ENCODE results near the gene PARD3B. TPM values are rescaled to one million over a fixed set of nuclear protein-coding genes. Genes with fewer than 3 reads are reported as not detected.

The PARD3B gene
- total and polyA plus RNA-seq, 2 of the 13 experiments (the other 11 are each of a cell fraction or from before 2014, with no cell fraction given), result 0.71 to 2.3 TPM

GRCh38 chr2:204722691-204723090, 177.4 kb downstream of the PARD3B start:
- FAIRE-seq (no peak), ATAC-seq (no peak), DNase-seq (ENCODE audit: low spot score) (no peak)
- Histone ChIP-seq H3K9me3 (ENCODE audit: low read length) (peaks cover 83% of the 10 kb centered on the region), H3K4me1 (ENCODE audit: insufficient read depth, low read length) (no peaks in the 10 kb centered on the region), H3K79me2 (ENCODE audit: insufficient read depth, low read length) (no peaks in the 10 kb centered on the region), H3K9ac (ENCODE audit: insufficient read depth, low read depth, low read length) (no peak overlapping the region), H3K36me3 (replicated peaks in 1 of 2; ENCODE audit: control insufficient read depth in 1 of 2, insufficient read depth in 2 of 2, low read length in 2 of 2) (no peaks in the 10 kb centered on the region), H3K4me2 (ENCODE audit: low read depth, low read length) (no peak overlapping the region), H3K27ac (ENCODE audit: extremely low read length, insufficient read depth, low read length) (no peak overlapping the region), H4K20me1 (ENCODE audit: insufficient read depth, low read length) (no peaks in the 10 kb centered on the region), H2AFZ (ENCODE audit: low read length) (no peak overlapping the region), H3K27me3 (ENCODE audit: control insufficient read depth in 1 of 2, insufficient read depth in 2 of 2, low read length in 2 of 2) (no peaks in the 10 kb centered on the region), H3K4me3 (replicated peaks in 1 of 3; ENCODE audit: insufficient read depth in 1 of 3, low read depth in 2 of 3, low read length in 3 of 3) (no peak overlapping the region)
- WGBS (ENCODE audit: low lambda C conversion rate), result 15% methylated on average over 2 of the region's 2 CpGs
- ChIA-PET POLR2A (no interaction called here), CTCF (ENCODE audit: low intra/inter-chr PET ratio, low total read pairs) (no interaction called here)
- TF ChIP-seq, protein P1, sequence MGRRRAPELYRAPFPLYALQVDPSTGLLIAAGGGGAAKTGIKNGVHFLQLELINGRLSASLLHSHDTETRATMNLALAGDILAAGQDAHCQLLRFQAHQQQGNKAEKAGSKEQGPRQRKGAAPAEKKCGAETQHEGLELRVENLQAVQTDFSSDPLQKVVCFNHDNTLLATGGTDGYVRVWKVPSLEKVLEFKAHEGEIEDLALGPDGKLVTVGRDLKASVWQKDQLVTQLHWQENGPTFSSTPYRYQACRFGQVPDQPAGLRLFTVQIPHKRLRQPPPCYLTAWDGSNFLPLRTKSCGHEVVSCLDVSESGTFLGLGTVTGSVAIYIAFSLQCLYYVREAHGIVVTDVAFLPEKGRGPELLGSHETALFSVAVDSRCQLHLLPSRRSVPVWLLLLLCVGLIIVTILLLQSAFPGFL (CRISPR knock-in tag; IDR thresholded peaks at IDR 0.05), result no peak
- TF ChIP-seq KDM2A (CRISPR knock-in tag; IDR thresholded peaks at IDR 0.05; ENCODE audit: borderline replicate concordance, low read depth), result no peak
- no peak for TF ChIP-seq BORCS8-MEF2B (CRISPR knock-in tag; IDR thresholded peaks at IDR 0.05)
- TF ChIP-seq HINFP (CRISPR knock-in tag; IDR thresholded peaks at IDR 0.05; ENCODE audit: low read depth), result no peak
- no peak for TF ChIP-seq GTF3A (CRISPR knock-in tag; conservative IDR thresholded peaks at IDR 0.05)
- no peak for TF ChIP-seq ZNF143 (CRISPR knock-in tag; IDR thresholded peaks at IDR 0.05)
- TF ChIP-seq, protein P2, sequence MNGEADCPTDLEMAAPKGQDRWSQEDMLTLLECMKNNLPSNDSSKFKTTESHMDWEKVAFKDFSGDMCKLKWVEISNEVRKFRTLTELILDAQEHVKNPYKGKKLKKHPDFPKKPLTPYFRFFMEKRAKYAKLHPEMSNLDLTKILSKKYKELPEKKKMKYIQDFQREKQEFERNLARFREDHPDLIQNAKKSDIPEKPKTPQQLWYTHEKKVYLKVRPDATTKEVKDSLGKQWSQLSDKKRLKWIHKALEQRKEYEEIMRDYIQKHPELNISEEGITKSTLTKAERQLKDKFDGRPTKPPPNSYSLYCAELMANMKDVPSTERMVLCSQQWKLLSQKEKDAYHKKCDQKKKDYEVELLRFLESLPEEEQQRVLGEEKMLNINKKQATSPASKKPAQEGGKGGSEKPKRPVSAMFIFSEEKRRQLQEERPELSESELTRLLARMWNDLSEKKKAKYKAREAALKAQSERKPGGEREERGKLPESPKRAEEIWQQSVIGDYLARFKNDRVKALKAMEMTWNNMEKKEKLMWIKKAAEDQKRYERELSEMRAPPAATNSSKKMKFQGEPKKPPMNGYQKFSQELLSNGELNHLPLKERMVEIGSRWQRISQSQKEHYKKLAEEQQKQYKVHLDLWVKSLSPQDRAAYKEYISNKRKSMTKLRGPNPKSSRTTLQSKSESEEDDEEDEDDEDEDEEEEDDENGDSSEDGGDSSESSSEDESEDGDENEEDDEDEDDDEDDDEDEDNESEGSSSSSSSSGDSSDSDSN (CRISPR knock-in tag; IDR thresholded peaks at IDR 0.05), result no peak
- TF ChIP-seq TMF1 (CRISPR knock-in tag; IDR thresholded peaks at IDR 0.05; ENCODE audit: low read depth), result no peak
- TF ChIP-seq CHCHD3 (CRISPR knock-in tag; IDR thresholded peaks at IDR 0.05), result no peak
- TF ChIP-seq, protein P3, sequence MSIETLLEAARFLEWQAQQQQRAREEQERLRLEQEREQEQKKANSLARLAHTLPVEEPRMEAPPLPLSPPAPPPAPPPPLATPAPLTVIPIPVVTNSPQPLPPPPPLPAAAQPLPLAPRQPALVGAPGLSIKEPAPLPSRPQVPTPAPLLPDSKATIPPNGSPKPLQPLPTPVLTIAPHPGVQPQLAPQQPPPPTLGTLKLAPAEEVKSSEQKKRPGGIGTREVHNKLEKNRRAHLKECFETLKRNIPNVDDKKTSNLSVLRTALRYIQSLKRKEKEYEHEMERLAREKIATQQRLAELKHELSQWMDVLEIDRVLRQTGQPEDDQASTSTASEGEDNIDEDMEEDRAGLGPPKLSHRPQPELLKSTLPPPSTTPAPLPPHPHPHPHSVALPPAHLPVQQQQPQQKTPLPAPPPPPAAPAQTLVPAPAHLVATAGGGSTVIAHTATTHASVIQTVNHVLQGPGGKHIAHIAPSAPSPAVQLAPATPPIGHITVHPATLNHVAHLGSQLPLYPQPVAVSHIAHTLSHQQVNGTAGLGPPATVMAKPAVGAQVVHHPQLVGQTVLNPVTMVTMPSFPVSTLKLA (IDR thresholded peaks at IDR 0.05), result no peak
- TF ChIP-seq PCBP1 (IDR thresholded peaks at IDR 0.05; ENCODE audit: borderline replicate concordance, low read depth, low read length), result no peak
- no peak for TF ChIP-seq RXRA (CRISPR knock-in tag; IDR thresholded peaks at IDR 0.05)
- TF ChIP-seq ATAD3A (CRISPR knock-in tag; IDR thresholded peaks at IDR 0.05), result no peak
- TF ChIP-seq HDAC2 (CRISPR knock-in tag; IDR thresholded peaks at IDR 0.05), result no peak
- TF ChIP-seq, protein P4, sequence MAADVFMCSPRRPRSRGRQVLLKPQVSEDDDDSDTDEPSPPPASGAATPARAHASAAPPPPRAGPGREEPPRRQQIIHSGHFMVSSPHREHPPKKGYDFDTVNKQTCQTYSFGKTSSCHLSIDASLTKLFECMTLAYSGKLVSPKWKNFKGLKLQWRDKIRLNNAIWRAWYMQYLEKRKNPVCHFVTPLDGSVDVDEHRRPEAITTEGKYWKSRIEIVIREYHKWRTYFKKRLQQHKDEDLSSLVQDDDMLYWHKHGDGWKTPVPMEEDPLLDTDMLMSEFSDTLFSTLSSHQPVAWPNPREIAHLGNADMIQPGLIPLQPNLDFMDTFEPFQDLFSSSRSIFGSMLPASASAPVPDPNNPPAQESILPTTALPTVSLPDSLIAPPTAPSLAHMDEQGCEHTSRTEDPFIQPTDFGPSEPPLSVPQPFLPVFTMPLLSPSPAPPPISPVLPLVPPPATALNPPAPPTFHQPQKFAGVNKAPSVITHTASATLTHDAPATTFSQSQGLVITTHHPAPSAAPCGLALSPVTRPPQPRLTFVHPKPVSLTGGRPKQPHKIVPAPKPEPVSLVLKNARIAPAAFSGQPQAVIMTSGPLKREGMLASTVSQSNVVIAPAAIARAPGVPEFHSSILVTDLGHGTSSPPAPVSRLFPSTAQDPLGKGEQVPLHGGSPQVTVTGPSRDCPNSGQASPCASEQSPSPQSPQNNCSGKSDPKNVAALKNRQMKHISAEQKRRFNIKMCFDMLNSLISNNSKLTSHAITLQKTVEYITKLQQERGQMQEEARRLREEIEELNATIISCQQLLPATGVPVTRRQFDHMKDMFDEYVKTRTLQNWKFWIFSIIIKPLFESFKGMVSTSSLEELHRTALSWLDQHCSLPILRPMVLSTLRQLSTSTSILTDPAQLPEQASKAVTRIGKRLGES (CRISPR knock-in tag; IDR thresholded peaks at IDR 0.05; ENCODE audit: borderline replicate concordance), result no peak
- no peak for TF ChIP-seq NFATC3 (CRISPR knock-in tag; IDR thresholded peaks at IDR 0.05)
- TF ChIP-seq REXO4 (CRISPR knock-in tag; IDR thresholded peaks at IDR 0.05; ENCODE audit: borderline replicate concordance), result no peak
- no TSS peak for BruUV-seq (replicated peaks)
- intact Hi-C loops (cut with micrococcal nuclease; ENCODE audit: unreplicated experiment) (no loop called here), in situ Hi-C loops (cut with HindIII; ENCODE audit: extremely low pct_ligation_motif_present, low pct_unique_long_range_greater_than_20kb) (no loop called here)

Data from HepG2 (cell line).